ENCODE data around the gene PDIA6.
"Not testable (repeated sequence)": the region's sequence is repeated elsewhere in the genome, so short reads cannot be mapped to it uniquely, and the experiment has no call there.

The PDIA6 gene

GRCh38 chr2:10781746-10782145 lies 30.8 kb downstream of the PDIA6 start:
- no peaks in the 10 kb centered on the region for H3K9me3 ChIP-seq (ENCODE audit: control insufficient read depth, low read length)
- peaks cover 11% of the 10 kb centered on the region for H3K4me1 ChIP-seq (ENCODE audit: control insufficient read depth, insufficient read depth, low read length, poor library complexity, severe bottlenecking)
- no peak overlapping the region for H3K4me3 ChIP-seq (ENCODE audit: extremely low read depth, insufficient read depth, low read length, poor library complexity, severe bottlenecking)
- H3K36me3 ChIP-seq (ENCODE audit: control insufficient read depth, insufficient read depth, low read length) = peaks cover 80% of the 10 kb centered on the region
- H3K27ac ChIP-seq (ENCODE audit: low read depth, low read length, severe bottlenecking) = no peak overlapping the region
- 96 to 99% methylated on average over 8 of the region's 8 CpGs for WGBS, 2 experiments (ENCODE audit: insufficient coverage in 2 of 2)

- not testable (repeated sequence) for H3K27ac ChIP-seq (ENCODE audit: low read depth, low read length, severe bottlenecking); H3K9me3 ChIP-seq (ENCODE audit: control insufficient read depth, low read length); H3K4me3 ChIP-seq (ENCODE audit: extremely low read depth, insufficient read depth, low read length, poor library complexity, severe bottlenecking)
- peaks cover 77% of the 10 kb centered on the region for H3K36me3 ChIP-seq (ENCODE audit: control insufficient read depth, insufficient read depth, low read length)
- 94 to 100% methylated on average over 10 of the region's 11 CpGs for WGBS, 2 experiments (ENCODE audit: insufficient coverage in 2 of 2)
- H3K4me1 ChIP-seq (ENCODE audit: control insufficient read depth, insufficient read depth, low read length, poor library complexity, severe bottlenecking) = peaks cover 11% of the 10 kb centered on the region
Observed at GRCh38 chr2:10780821-10781220, 31.8 kb downstream of the PDIA6 start.

DNA sequence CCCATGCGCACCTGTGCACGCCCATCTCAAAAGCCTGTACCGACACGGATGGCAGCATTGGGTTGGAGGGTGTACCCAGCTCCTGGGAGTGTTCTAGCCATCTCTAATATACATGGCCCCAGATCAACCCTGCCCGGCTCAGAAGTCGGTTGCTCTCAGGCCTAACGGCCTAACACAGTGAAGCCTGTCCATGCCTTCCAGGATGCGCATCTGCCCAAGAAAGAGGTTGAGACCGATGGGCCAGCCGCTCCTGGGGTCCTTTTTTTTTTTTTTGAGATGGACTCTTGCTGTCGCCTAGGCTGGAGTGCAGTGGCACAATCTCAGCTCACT lies 32.1 kb downstream of the PDIA6 start:
- H3K27ac ChIP-seq (ENCODE audit: low read depth, low read length, severe bottlenecking) = no peak overlapping the region
- no peaks in the 10 kb centered on the region for H3K9me3 ChIP-seq (ENCODE audit: control insufficient read depth, low read length)
- peaks cover 11% of the 10 kb centered on the region for H3K4me1 ChIP-seq (ENCODE audit: control insufficient read depth, insufficient read depth, low read length, poor library complexity, severe bottlenecking)
- WGBS, 2 experiments (ENCODE audit: insufficient coverage in 2 of 2) = 88 to 93% methylated on average over 10 of the region's 11 CpGs
- no peak overlapping the region for H3K4me3 ChIP-seq (ENCODE audit: extremely low read depth, insufficient read depth, low read length, poor library complexity, severe bottlenecking)
- peaks cover 73% of the 10 kb centered on the region for H3K36me3 ChIP-seq (ENCODE audit: control insufficient read depth, insufficient read depth, low read length)

DNA sequence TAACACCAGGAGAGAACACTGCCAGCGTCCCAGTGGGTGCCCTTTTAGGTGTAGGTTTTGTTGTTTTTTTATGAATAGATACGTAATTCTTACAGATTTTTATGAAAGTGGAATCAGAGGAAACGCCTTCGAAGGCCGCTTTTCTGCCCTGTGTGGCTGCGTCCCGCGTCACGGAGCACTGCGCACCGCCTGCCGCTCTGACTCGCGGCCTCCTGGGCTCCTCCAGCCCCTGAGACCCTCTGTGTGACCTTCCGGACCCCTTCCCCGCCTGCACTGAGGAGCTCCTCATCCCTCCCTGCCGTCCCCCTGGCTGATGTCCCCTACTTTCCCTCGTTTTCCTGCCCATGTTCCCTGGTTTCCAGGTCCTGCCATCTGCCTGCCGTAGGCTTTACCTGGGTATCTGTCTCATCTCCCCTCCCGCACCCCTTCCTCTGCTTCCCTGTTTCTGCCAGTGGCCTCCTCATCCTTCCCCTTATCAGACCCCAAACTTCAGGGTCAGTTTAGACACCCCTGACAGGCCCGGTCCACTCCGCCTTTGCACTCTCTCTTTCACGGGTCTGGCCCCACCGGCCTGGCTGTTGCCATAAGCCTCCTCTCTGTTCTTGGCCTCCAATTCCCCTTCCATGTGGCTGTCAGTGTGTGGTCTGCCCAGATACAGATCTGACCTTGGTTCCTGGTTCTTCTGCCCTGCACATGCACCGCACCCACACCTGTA lies 32.7 kb downstream of the PDIA6 start:
- H3K36me3 ChIP-seq (ENCODE audit: control insufficient read depth, insufficient read depth, low read length) = peaks cover 68% of the 10 kb centered on the region
- WGBS, 2 experiments (ENCODE audit: insufficient coverage in 2 of 2) = 95 to 96% methylated on average over 24 to 25 of the region's 25 CpGs
- no peak overlapping the region for H3K4me3 ChIP-seq (ENCODE audit: extremely low read depth, insufficient read depth, low read length, poor library complexity, severe bottlenecking)

GRCh38 chr2:10778724-10779115 lies 33.9 kb downstream of the PDIA6 start:
- Histone ChIP-seq H3K9me3 (ENCODE audit: control insufficient read depth, low read length) (no peaks in the 10 kb centered on the region), H3K4me3 (ENCODE audit: extremely low read depth, insufficient read depth, low read length, poor library complexity, severe bottlenecking) (no peak overlapping the region), H3K36me3 (ENCODE audit: control insufficient read depth, insufficient read depth, low read length) (peaks cover 56% of the 10 kb centered on the region), H3K4me1 (ENCODE audit: control insufficient read depth, insufficient read depth, low read length, poor library complexity, severe bottlenecking) (peaks cover 14% of the 10 kb centered on the region), H3K27ac (ENCODE audit: low read depth, low read length, severe bottlenecking) (no peak overlapping the region)
- WGBS, 2 experiments (ENCODE audit: insufficient coverage in 2 of 2) = 97 to 100% methylated on average over 1 to 12 of the region's 12 CpGs

More for the DNA sequence above, 32.7 kb downstream of the PDIA6 start:
- no peaks in the 10 kb centered on the region for H3K9me3 ChIP-seq (ENCODE audit: control insufficient read depth, low read length)
- peaks cover 16% of the 10 kb centered on the region for H3K4me1 ChIP-seq (ENCODE audit: control insufficient read depth, insufficient read depth, low read length, poor library complexity, severe bottlenecking)
- H3K27ac ChIP-seq (ENCODE audit: low read depth, low read length, severe bottlenecking) = no peak overlapping the region

- Histone ChIP-seq H3K36me3 (ENCODE audit: control insufficient read depth, insufficient read depth, low read length) (peaks cover 50% of the 10 kb centered on the region), H3K9me3 (ENCODE audit: control insufficient read depth, low read length) (no peaks in the 10 kb centered on the region), H3K27ac (ENCODE audit: low read depth, low read length, severe bottlenecking) (no peak overlapping the region), H3K4me1 (ENCODE audit: control insufficient read depth, insufficient read depth, low read length, poor library complexity, severe bottlenecking) (peaks cover 9% of the 10 kb centered on the region), H3K4me3 (ENCODE audit: extremely low read depth, insufficient read depth, low read length, poor library complexity, severe bottlenecking) (no peak overlapping the region)
- 94 to 95% methylated on average over 20 to 22 of the region's 27 CpGs for WGBS, 2 experiments (ENCODE audit: insufficient coverage in 2 of 2)
Observed at GRCh38 chr2:10777842-10778723, 34.5 kb downstream of the PDIA6 start.

- Histone ChIP-seq H3K4me3 (ENCODE audit: extremely low read depth, insufficient read depth, low read length, poor library complexity, severe bottlenecking) (no peak overlapping the region), H3K9me3 (ENCODE audit: control insufficient read depth, low read length) (no peaks in the 10 kb centered on the region), H3K27ac (ENCODE audit: low read depth, low read length, severe bottlenecking) (no peak overlapping the region), H3K4me1 (ENCODE audit: control insufficient read depth, insufficient read depth, low read length, poor library complexity, severe bottlenecking) (peaks cover 9% of the 10 kb centered on the region), H3K36me3 (ENCODE audit: control insufficient read depth, insufficient read depth, low read length) (peaks cover 44% of the 10 kb centered on the region)
- 97 to 98% methylated on average over 13 to 15 of the region's 26 CpGs for WGBS, 2 experiments (ENCODE audit: insufficient coverage in 2 of 2)
Observed at GRCh38 chr2:10777111-10777841, 35.3 kb downstream of the PDIA6 start.

GRCh38 chr2:10776231-10776977 lies 36.2 kb downstream of the PDIA6 start:
- H3K4me3 ChIP-seq (ENCODE audit: extremely low read depth, insufficient read depth, low read length, poor library complexity, severe bottlenecking) = no peak overlapping the region
- no peaks in the 10 kb centered on the region for H3K9me3 ChIP-seq (ENCODE audit: control insufficient read depth, low read length)
- H3K36me3 ChIP-seq (ENCODE audit: control insufficient read depth, insufficient read depth, low read length) = peaks cover 35% of the 10 kb centered on the region
- H3K27ac ChIP-seq (ENCODE audit: low read depth, low read length, severe bottlenecking) = no peak overlapping the region
- WGBS, 2 experiments (ENCODE audit: insufficient coverage in 2 of 2) = 94 to 98% methylated on average over 18 to 19 of the region's 27 CpGs
- H3K4me1 ChIP-seq (ENCODE audit: control insufficient read depth, insufficient read depth, low read length, poor library complexity, severe bottlenecking) = peaks cover 9% of the 10 kb centered on the region

DNA sequence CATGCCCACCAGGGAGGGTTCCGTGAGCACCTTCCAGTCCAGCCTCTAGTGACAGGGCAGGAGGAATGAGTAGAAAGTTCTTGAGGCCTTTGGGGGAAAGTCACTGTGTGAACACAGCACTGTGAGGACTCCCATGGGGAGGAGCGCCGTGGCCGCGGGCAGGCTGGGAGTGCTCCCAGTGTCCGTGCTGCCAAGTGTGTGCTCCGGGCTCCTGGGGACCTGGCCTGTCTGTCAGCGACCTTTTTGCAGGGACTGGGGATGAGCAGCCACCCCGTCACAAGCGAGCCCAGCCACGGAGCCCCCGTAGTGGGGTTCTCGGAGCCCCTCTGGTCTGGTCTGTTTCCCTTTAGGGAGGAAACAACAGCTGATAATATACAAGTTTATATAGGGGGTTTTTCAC lies 36.8 kb downstream of the PDIA6 start:
- H3K9me3 ChIP-seq (ENCODE audit: control insufficient read depth, low read length) = no peaks in the 10 kb centered on the region
- H3K4me3 ChIP-seq (ENCODE audit: extremely low read depth, insufficient read depth, low read length, poor library complexity, severe bottlenecking) = no peak overlapping the region
- H3K27ac ChIP-seq (ENCODE audit: low read depth, low read length, severe bottlenecking) = no peak overlapping the region
- peaks cover 30% of the 10 kb centered on the region for H3K36me3 ChIP-seq (ENCODE audit: control insufficient read depth, insufficient read depth, low read length)
- 95% methylated on average over 7 to 13 of the region's 13 CpGs for whole genome bisulfite sequencing, 2 experiments (ENCODE audit: insufficient coverage in 2 of 2)
- peaks cover 9% of the 10 kb centered on the region for H3K4me1 ChIP-seq (ENCODE audit: control insufficient read depth, insufficient read depth, low read length, poor library complexity, severe bottlenecking)
